Smooth muscle cell (in vitro differentiated cells): ENCODE results near the gene TNC. TPM values are rescaled to one million over a fixed set of nuclear protein-coding genes. Genes with fewer than 3 reads are reported as not detected.

Experiments
- DNase-seq: peaks from one replicate; lab custom pipeline; 2025; ENCODE audit not compliant: unreplicated experiment; lab: John Stamatoyannopoulos, UW
- H2AFZ ChIP-seq: fragments of 200-600 bp; sonication (generic); 2 replicates; pipeline ENCODE4 v1.6.0; 2016; ENCODE audit warnings: antibody characterized with exemption, low read depth, mild to moderate bottlenecking
- H3F3A ChIP-seq: fragments of 200-600 bp; sonication (generic); 2 replicates; pipeline ENCODE4 v1.6.0; 2017; ENCODE audit warnings: antibody characterized with exemption, low read depth
- H3K27ac ChIP-seq: fragments of 200-600 bp; sonication (generic); 2 replicates; pipeline ENCODE4 v1.5.1; 2016; ENCODE audit warnings: low read depth, mild to moderate bottlenecking
- H3K27me3 ChIP-seq: fragments of 200-600 bp; sonication (generic); 2 replicates; pipeline ENCODE4 v1.6.1; 2016; ENCODE audit warnings: low read depth, mild to moderate bottlenecking
- H3K36me3 ChIP-seq: fragments of 200-600 bp; sonication (generic); 2 replicates; pipeline ENCODE4 v1.5.1; 2016; ENCODE audit warnings: low read depth
- H3K4me1 ChIP-seq: fragments of 200-600 bp; sonication (generic); 2 replicates; pipeline ENCODE4 v1.5.1; 2016; ENCODE audit warnings: low read depth
- H3K4me2 ChIP-seq: fragments of 200-600 bp; sonication (generic); 2 replicates; pipeline ENCODE4 v1.6.0; 2016; ENCODE audit warnings: mild to moderate bottlenecking
- H3K4me3 ChIP-seq: fragments of 200-600 bp; sonication (generic); 2 replicates; pipeline ENCODE4 v1.5.1; 2016; ENCODE audit warnings: mild to moderate bottlenecking
- H3K79me2 ChIP-seq: fragments of 200-600 bp; sonication (generic); 2 replicates; pipeline ENCODE4 v1.6.0; 2016; ENCODE audit warnings: low read depth, mild to moderate bottlenecking
- H3K9ac ChIP-seq: fragments of 200-600 bp; sonication (generic); 2 replicates; pipeline ENCODE4 v1.6.0; 2016; ENCODE audit warnings: low read depth
- H3K9me3 ChIP-seq: fragments of 200-600 bp; sonication (generic); replicated peaks from 2 replicates; pipeline ENCODE4 v1.5.1; 2016; ENCODE audit warnings: low read depth
- H4K20me1 ChIP-seq: fragments of 200-600 bp; sonication (generic); 2 replicates; pipeline ENCODE4 v1.6.0; 2016; ENCODE audit warnings: low read depth
- CTCF ChIP-seq: fragments of 200-600 bp; sonication (generic); IDR thresholded peaks from 2 replicates; pipeline ENCODE4 v1.5.1; 2017; ENCODE audit warnings: borderline replicate concordance, mild to moderate bottlenecking, antibody characterized with exemption; ENCODE audit not compliant: insufficient read depth, poor library complexity, severe bottlenecking
- WGBS: methylation state at CpG from one replicate; pipeline ENCODE4 v1.1.7; 2016; ENCODE audit warnings: low lambda C conversion rate; 5-methylcytosine and 5-hydroxymethylcytosine counted together
- polyA plus RNA-seq: library from polyadenylated mRNA; unstranded; fragments of >200 nt; fragmentation: Nextera tagmentation; extraction: Ambion mirVana; gene quantifications from 2 replicates; pipeline ENCODE4 v1.2.1, GENCODE V29; 2016
- total RNA-seq: library from RNA; depleted of rRNA; stranded (reverse); fragments of >200 nt; gene quantifications from 2 replicates; pipeline ENCODE4 v1.2.3, GENCODE V29; 2014

TNC gene
- total and polyA plus RNA-seq, 2 experiments from 2014 or later: 567 to 581 TPM

- Histone ChIP-seq H3K79me2 (no peaks in the 10 kb centered on the region), H3K4me1 (peaks cover 12% of the 10 kb centered on the region), H2AFZ (no peak overlapping the region), H3K4me2 (no peak overlapping the region), H3K4me3 (no peak overlapping the region), H3K9me3 (no peaks in the 10 kb centered on the region), H3K27ac (no peak overlapping the region), H3K36me3 (no peaks in the 10 kb centered on the region), H3F3A (peaks cover 18% of the 10 kb centered on the region), H4K20me1 (no peaks in the 10 kb centered on the region), H3K9ac (no peak overlapping the region), H3K27me3 (no peaks in the 10 kb centered on the region)
- 73% methylated on average over 4 of the region's 4 CpGs for WGBS
- no peak for DNase-seq
- TF ChIP-seq CTCF: no peak
These were observed 112.6 kb downstream of the TNC start for GRCh38 chr9:115005322-115005721.

GRCh38 chr9:115004545-115004944 lies 113.4 kb downstream of the TNC start:
- Histone ChIP-seq H3K79me2 (no peaks in the 10 kb centered on the region), H3K9ac (no peak overlapping the region), H3K9me3 (no peaks in the 10 kb centered on the region), H3K4me3 (no peak overlapping the region), H3F3A (peaks cover 10% of the 10 kb centered on the region), H4K20me1 (no peaks in the 10 kb centered on the region), H3K4me1 (peaks cover 7% of the 10 kb centered on the region), H3K36me3 (no peaks in the 10 kb centered on the region), H3K27me3 (no peaks in the 10 kb centered on the region), H3K4me2 (no peak overlapping the region), H2AFZ (no peak overlapping the region), H3K27ac (peak overlapping the region; percentile 13)
- 68% methylated on average over 2 of the region's 2 CpGs for WGBS
- no peak for TF ChIP-seq CTCF
- DNase-seq: no peak

GRCh38 chr9:115002371-115003120 lies 115.4 kb downstream of the TNC start:
- Histone ChIP-seq H4K20me1 (no peaks in the 10 kb centered on the region), H3K9ac (no peak overlapping the region), H3K4me1 (no peaks in the 10 kb centered on the region), H3K27me3 (no peaks in the 10 kb centered on the region), H3K4me2 (no peak overlapping the region), H2AFZ (no peak overlapping the region), H3K27ac (no peak overlapping the region), H3K9me3 (no peaks in the 10 kb centered on the region), H3F3A (peaks cover 1% of the 10 kb centered on the region), H3K36me3 (no peaks in the 10 kb centered on the region), H3K4me3 (no peak overlapping the region), H3K79me2 (no peaks in the 10 kb centered on the region)
- whole genome bisulfite sequencing: 69% methylated on average over 8 of the region's 8 CpGs
- no peak for DNase-seq
- no peak for TF ChIP-seq CTCF

- H2AFZ ChIP-seq: no peak overlapping the region
- WGBS: 28% methylated on average over 7 of the region's 7 CpGs
These were observed 117.7 kb downstream of the TNC start for GRCh38 chr9:115000217-115000639.

More at GRCh38 chr9:115000217-115000639, 117.7 kb downstream of the TNC start:
- H3K9me3 ChIP-seq: no peaks in the 10 kb centered on the region
- DNase-seq: peak; percentile 7
- H3K27me3 ChIP-seq: no peaks in the 10 kb centered on the region
- no peak overlapping the region for H3K4me3 ChIP-seq
- H3K4me1 ChIP-seq: no peaks in the 10 kb centered on the region
- H3K4me2 ChIP-seq: peak overlapping the region; percentile 66
- no peaks in the 10 kb centered on the region for H3K79me2 ChIP-seq
- H3K9ac ChIP-seq: no peak overlapping the region
- no peaks in the 10 kb centered on the region for H3K36me3 ChIP-seq
- no peak for TF ChIP-seq CTCF
- no peaks in the 10 kb centered on the region for H4K20me1 ChIP-seq
- H3K27ac ChIP-seq: peak overlapping the region; percentile 87
- H3F3A ChIP-seq: no peaks in the 10 kb centered on the region
